ENCODE measurements around the gene ABLIM1.

ABLIM1 gene

DNA sequence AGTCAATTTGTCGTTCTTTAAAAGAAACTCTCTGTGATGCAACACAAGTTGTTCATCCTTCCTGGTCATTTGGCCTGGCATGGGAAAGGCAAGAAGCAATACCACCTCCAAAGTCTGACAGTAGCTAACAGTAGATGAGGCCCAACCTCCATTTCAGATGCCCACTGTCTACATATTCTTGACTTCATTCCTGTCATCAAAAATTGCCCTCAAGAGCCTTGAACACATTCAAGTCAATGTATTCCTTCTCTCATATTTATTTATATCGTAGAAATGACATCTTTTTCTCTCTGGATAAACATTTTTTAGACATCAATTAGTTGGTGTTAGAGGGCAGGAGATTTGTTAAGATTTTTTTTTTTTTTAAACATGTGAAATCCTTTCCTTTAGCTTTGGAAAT, 33.7 kb downstream of the ABLIM1 start:
- TF ChIP-seq TAF1 (IDR thresholded peaks at IDR 0.05; ENCODE audit: borderline replicate concordance, insufficient read depth, low read length): no peak
- TF ChIP-seq POLR2AphosphoS5 (IDR thresholded peaks at IDR 0.05; ENCODE audit: low read depth, low read length): no peak
- TF ChIP-seq, protein P1, sequence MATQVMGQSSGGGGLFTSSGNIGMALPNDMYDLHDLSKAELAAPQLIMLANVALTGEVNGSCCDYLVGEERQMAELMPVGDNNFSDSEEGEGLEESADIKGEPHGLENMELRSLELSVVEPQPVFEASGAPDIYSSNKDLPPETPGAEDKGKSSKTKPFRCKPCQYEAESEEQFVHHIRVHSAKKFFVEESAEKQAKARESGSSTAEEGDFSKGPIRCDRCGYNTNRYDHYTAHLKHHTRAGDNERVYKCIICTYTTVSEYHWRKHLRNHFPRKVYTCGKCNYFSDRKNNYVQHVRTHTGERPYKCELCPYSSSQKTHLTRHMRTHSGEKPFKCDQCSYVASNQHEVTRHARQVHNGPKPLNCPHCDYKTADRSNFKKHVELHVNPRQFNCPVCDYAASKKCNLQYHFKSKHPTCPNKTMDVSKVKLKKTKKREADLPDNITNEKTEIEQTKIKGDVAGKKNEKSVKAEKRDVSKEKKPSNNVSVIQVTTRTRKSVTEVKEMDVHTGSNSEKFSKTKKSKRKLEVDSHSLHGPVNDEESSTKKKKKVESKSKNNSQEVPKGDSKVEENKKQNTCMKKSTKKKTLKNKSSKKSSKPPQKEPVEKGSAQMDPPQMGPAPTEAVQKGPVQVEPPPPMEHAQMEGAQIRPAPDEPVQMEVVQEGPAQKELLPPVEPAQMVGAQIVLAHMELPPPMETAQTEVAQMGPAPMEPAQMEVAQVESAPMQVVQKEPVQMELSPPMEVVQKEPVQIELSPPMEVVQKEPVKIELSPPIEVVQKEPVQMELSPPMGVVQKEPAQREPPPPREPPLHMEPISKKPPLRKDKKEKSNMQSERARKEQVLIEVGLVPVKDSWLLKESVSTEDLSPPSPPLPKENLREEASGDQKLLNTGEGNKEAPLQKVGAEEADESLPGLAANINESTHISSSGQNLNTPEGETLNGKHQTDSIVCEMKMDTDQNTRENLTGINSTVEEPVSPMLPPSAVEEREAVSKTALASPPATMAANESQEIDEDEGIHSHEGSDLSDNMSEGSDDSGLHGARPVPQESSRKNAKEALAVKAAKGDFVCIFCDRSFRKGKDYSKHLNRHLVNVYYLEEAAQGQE (IDR thresholded peaks at IDR 0.05; ENCODE audit: insufficient read depth in 1 of 2, low read depth in 2 of 2, low read length in 2 of 2): no peak
- TF ChIP-seq SIN3A (IDR thresholded peaks at IDR 0.05; ENCODE audit: borderline replicate concordance, insufficient read depth, low read length): no peak
- TF ChIP-seq FOXP2 (optimal IDR thresholded peaks at IDR 0.05; ENCODE audit: borderline replicate concordance, extremely low read depth, extremely low read length, insufficient read depth): no peak

DNA sequence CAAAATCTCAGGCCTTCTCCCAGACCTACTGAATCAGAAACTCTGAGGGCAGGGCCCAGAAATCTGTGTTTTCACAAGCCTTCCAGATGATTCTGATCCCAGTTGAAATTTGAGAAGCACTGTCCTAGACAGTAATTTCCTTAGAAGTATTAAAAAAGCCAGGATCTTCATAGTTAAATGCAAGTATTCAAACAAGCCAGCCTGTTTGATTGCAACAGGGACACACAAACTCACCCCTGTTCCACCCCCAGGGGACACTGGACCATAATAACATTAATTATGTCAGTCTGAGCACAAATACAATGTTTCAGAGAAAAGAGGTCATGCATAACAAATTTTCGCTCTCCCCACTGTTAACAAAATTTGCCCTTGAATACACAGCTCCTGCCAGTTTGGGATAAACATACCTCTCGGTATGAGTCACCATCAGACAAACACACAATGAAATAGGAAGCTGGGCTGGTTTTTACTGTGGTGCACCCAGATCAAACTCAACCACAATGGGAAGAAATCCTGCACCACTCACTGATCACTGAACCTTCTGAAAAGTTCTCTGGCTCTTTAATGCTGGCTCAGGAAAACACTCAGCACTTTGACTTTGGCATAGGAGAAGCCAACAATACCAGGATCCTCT, 34.3 kb downstream of the ABLIM1 start:
- TF ChIP-seq SIN3A (IDR thresholded peaks at IDR 0.05; ENCODE audit: borderline replicate concordance, insufficient read depth, low read length) (no peak), TAF1 (IDR thresholded peaks at IDR 0.05; ENCODE audit: borderline replicate concordance, insufficient read depth, low read length) (no peak), POLR2AphosphoS5 (IDR thresholded peaks at IDR 0.05; ENCODE audit: low read depth, low read length) (no peak), FOXP2 (optimal IDR thresholded peaks at IDR 0.05; ENCODE audit: borderline replicate concordance, extremely low read depth, extremely low read length, insufficient read depth) (no peak)
- TF ChIP-seq, protein P1 (IDR thresholded peaks at IDR 0.05; ENCODE audit: insufficient read depth in 1 of 2, low read depth in 2 of 2, low read length in 2 of 2): no peak

DNA sequence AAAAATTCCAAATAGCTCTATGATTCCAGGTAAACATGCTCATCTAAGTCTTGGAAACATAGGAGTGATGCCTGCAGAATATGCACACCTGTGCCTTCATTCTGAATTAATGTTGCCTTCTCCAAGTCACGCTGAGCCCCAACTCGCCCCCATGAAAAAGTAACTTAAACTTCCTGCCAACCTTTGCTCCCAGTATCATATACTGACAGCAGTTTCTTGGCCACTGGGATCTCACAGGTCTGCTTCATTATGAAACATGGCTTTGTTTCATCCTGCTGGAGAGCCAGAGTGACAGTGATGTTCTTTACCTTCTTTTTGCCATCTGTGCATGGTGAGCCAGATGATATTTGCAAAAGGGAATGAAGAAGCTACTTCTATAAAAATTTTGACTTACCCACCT, 34.9 kb downstream of the ABLIM1 start:
- TF ChIP-seq SIN3A (IDR thresholded peaks at IDR 0.05; ENCODE audit: borderline replicate concordance, insufficient read depth, low read length) (no peak), TAF1 (IDR thresholded peaks at IDR 0.05; ENCODE audit: borderline replicate concordance, insufficient read depth, low read length) (no peak), FOXP2 (optimal IDR thresholded peaks at IDR 0.05; ENCODE audit: borderline replicate concordance, extremely low read depth, extremely low read length, insufficient read depth) (no peak), POLR2AphosphoS5 (IDR thresholded peaks at IDR 0.05; ENCODE audit: low read depth, low read length) (no peak)
- TF ChIP-seq, protein P1 (IDR thresholded peaks at IDR 0.05; ENCODE audit: insufficient read depth in 1 of 2, low read depth in 2 of 2, low read length in 2 of 2): no peak

GRCh38 chr10:114618722-114619121, 39.4 kb downstream of the ABLIM1 start:
- no peak for TF ChIP-seq SIN3A (IDR thresholded peaks at IDR 0.05; ENCODE audit: borderline replicate concordance, insufficient read depth, low read length)
- TF ChIP-seq POLR2AphosphoS5 (IDR thresholded peaks at IDR 0.05; ENCODE audit: low read depth, low read length): no peak
- TF ChIP-seq, protein P1 (IDR thresholded peaks at IDR 0.05; ENCODE audit: insufficient read depth in 1 of 2, low read depth in 2 of 2, low read length in 2 of 2): no peak
- no peak for TF ChIP-seq TAF1 (IDR thresholded peaks at IDR 0.05; ENCODE audit: borderline replicate concordance, insufficient read depth, low read length)
- no peak for TF ChIP-seq FOXP2 (optimal IDR thresholded peaks at IDR 0.05; ENCODE audit: borderline replicate concordance, extremely low read depth, extremely low read length, insufficient read depth)
